Loucy (cell line): Measurements from ENCODE around the gene PTPRN2.

ENCODE experiments used
- H2AFZ ChIP-seq: fragments of 200-600 bp; sonication (generic); 2 replicates; pipeline ENCODE4 v1.6.0; 2016; ENCODE audit warnings: antibody characterized with exemption, mild to moderate bottlenecking, low read length, moderate library complexity
- H3F3A ChIP-seq: fragments of 200-600 bp; 2 replicates; pipeline ENCODE4 v1.6.0; 2016; ENCODE audit warnings: antibody characterized with exemption, low read depth, mild to moderate bottlenecking
- H3K27me3 ChIP-seq: fragments of 200-600 bp; sonication (generic); 2 replicates; pipeline ENCODE4 v1.6.1; 2014; ENCODE audit warnings: low read length, mild to moderate bottlenecking; ENCODE audit not compliant: insufficient read depth, poor library complexity, severe bottlenecking
- H3K36me3 ChIP-seq: fragments of 200-600 bp; sonication (generic); 2 replicates; pipeline ENCODE4 v1.6.1; 2016; ENCODE audit warnings: low read length; ENCODE audit not compliant: insufficient read depth
- H3K4me1 ChIP-seq: fragments of 200-600 bp; sonication (generic); 2 replicates; pipeline ENCODE4 v1.5.1; 2014; ENCODE audit warnings: low read length, mild to moderate bottlenecking; ENCODE audit not compliant: insufficient read depth, poor library complexity, severe bottlenecking
- H3K4me2 ChIP-seq: fragments of 200-600 bp; sonication (generic); 2 replicates; pipeline ENCODE4 v1.6.0; 2014; ENCODE audit warnings: antibody characterized with exemption, low read length, low read depth, mild to moderate bottlenecking; ENCODE audit not compliant: poor library complexity, severe bottlenecking
- H3K4me3 ChIP-seq: fragments of 200-600 bp; sonication (generic); 2 replicates; pipeline ENCODE4 v1.5.1; 2014; ENCODE audit warnings: low read length, mild to moderate bottlenecking, mixed read lengths; ENCODE audit not compliant: poor library complexity, severe bottlenecking
- H3K79me2 ChIP-seq: fragments of 200-600 bp; sonication (generic); 2 replicates; pipeline ENCODE4 v1.6.1; 2014; ENCODE audit warnings: low read length; ENCODE audit not compliant: insufficient read depth
- H3K9ac ChIP-seq: fragments of 200-600 bp; sonication (generic); 2 replicates; pipeline ENCODE4 v1.6.0; 2014; ENCODE audit warnings: mild to moderate bottlenecking, low read depth, low read length, moderate library complexity; ENCODE audit not compliant: poor library complexity, severe bottlenecking
- H3K9me2 ChIP-seq: fragments of 200-600 bp; sonication (generic); replicated peaks from 2 replicates; pipeline ENCODE4 v1.6.1; 2016; ENCODE audit warnings: low read depth, low read length, mixed read lengths
- H3K9me3 ChIP-seq: fragments of 200-600 bp; sonication (generic); 2 replicates; pipeline ENCODE4 v1.6.1; 2014; ENCODE audit warnings: mild to moderate bottlenecking, antibody characterized with exemption, low read length, low read depth; ENCODE audit not compliant: insufficient read depth
- H4K20me1 ChIP-seq: fragments of 200-600 bp; sonication (generic); 2 replicates; pipeline ENCODE4 v1.6.0; 2014; ENCODE audit warnings: antibody characterized with exemption, low read length, mild to moderate bottlenecking; ENCODE audit not compliant: insufficient read depth, poor library complexity, severe bottlenecking
- EZH2phosphoT487 ChIP-seq: fragments of 200-600 bp; IDR thresholded peaks from 2 replicates; pipeline ENCODE4 v1.6.1; 2018; ENCODE audit warnings: antibody characterized with exemption, mild to moderate bottlenecking, moderate library complexity, borderline replicate concordance
- TF ChIP-seq, protein P1 (sequence below): fragments of 200-600 bp; sonication (generic); conservative IDR thresholded peaks from 2 replicates; pipeline ENCODE4 v1.5.1; 2014; ENCODE audit warnings: mild to moderate bottlenecking, antibody characterized with exemption, low read length

The PTPRN2 gene

DNA sequence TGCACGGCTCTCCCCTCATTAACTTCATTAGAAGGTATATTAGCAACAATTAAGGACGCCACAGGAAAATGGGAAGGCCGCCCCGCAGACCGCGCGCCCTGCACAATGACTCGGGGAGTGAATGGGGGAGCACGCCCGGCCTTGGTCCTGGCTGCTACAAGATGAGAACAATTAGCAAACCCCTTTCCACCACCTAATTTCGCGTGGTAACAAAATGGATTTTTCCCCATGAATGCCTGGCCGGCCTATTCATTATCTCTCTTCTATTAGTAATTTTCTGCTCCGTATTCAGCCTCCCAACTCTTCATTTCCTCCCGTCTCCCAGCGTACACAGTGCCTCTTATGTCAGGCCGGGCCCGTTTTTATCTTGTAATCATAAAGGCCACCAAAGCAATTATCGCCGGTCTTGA lies 903.9 kb downstream of the PTPRN2 start:
- Histone ChIP-seq H3K4me3 (no peak overlapping the region), H3K9me3 (no peaks in the 10 kb centered on the region), H4K20me1 (no peaks in the 10 kb centered on the region), H3F3A (no peaks in the 10 kb centered on the region; the same call in 1 of the 2 replicates), H3K27me3 (no peaks in the 10 kb centered on the region), H3K4me1 (peaks cover 13% of the 10 kb centered on the region), H3K79me2 (peaks cover 42% of the 10 kb centered on the region), H3K9ac (no peak overlapping the region), H2AFZ (no peak overlapping the region), H3K36me3 (no peaks in the 10 kb centered on the region; the same call in 1 of the 2 replicates), H3K4me2 (no peak overlapping the region), H3K9me2 (no peaks in the 10 kb centered on the region)
- TF ChIP-seq EZH2phosphoT487: no peak
- TF ChIP-seq, protein P1, sequence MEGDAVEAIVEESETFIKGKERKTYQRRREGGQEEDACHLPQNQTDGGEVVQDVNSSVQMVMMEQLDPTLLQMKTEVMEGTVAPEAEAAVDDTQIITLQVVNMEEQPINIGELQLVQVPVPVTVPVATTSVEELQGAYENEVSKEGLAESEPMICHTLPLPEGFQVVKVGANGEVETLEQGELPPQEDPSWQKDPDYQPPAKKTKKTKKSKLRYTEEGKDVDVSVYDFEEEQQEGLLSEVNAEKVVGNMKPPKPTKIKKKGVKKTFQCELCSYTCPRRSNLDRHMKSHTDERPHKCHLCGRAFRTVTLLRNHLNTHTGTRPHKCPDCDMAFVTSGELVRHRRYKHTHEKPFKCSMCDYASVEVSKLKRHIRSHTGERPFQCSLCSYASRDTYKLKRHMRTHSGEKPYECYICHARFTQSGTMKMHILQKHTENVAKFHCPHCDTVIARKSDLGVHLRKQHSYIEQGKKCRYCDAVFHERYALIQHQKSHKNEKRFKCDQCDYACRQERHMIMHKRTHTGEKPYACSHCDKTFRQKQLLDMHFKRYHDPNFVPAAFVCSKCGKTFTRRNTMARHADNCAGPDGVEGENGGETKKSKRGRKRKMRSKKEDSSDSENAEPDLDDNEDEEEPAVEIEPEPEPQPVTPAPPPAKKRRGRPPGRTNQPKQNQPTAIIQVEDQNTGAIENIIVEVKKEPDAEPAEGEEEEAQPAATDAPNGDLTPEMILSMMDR: no peak

DNA sequence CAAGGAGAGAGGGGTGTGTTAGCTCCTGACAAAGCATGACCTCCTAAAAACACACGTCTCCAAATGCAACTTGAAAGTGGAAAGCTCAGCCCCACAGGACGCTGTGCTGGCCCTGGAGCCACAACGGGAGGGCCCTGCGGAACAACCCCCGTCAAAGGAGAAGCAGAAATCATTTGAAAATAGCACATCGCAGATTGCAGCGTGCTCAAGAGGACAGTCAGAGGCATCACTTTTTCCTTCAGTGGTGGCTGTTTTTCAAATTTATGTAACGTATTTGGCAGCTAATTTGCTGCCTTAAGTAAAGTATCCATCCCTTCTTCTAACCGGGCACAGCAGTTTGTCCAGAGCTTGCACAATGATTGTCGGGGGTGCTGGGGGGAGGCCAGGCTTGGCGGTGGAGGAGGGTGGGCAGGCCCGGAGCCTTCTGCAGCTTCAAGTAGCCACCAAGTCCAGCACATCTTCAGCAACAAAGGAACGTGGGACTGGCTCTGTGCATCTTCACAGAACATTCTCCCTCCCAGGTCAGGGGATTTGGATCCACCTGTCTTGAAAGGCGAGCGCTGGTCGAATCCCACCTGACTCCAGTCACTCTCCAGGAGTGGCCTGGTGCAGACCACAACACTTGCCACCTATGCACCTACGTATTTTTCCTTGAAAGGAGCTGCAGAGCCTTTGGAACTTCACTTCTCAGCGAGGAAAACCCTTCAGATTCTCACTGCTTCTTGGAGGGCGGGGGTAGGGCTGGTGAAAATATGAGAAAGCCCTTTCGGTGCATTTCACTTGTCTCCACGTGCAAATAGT lies 904.5 kb downstream of the PTPRN2 start:
- Histone ChIP-seq H3K9me2 (no peaks in the 10 kb centered on the region), H3K79me2 (peaks cover 43% of the 10 kb centered on the region), H2AFZ (no peak overlapping the region), H3K27me3 (no peaks in the 10 kb centered on the region), H3K4me2 (no peak overlapping the region), H3K36me3 (no peaks in the 10 kb centered on the region; the same call in 1 of the 2 replicates), H3K9ac (no peak overlapping the region), H3K4me1 (peaks cover 9% of the 10 kb centered on the region), H3K4me3 (no peak overlapping the region), H3F3A (no peaks in the 10 kb centered on the region; the same call in 1 of the 2 replicates), H3K9me3 (no peaks in the 10 kb centered on the region), H4K20me1 (no peaks in the 10 kb centered on the region)
- no peak for TF ChIP-seq EZH2phosphoT487
- TF ChIP-seq, protein P1: no peak

DNA sequence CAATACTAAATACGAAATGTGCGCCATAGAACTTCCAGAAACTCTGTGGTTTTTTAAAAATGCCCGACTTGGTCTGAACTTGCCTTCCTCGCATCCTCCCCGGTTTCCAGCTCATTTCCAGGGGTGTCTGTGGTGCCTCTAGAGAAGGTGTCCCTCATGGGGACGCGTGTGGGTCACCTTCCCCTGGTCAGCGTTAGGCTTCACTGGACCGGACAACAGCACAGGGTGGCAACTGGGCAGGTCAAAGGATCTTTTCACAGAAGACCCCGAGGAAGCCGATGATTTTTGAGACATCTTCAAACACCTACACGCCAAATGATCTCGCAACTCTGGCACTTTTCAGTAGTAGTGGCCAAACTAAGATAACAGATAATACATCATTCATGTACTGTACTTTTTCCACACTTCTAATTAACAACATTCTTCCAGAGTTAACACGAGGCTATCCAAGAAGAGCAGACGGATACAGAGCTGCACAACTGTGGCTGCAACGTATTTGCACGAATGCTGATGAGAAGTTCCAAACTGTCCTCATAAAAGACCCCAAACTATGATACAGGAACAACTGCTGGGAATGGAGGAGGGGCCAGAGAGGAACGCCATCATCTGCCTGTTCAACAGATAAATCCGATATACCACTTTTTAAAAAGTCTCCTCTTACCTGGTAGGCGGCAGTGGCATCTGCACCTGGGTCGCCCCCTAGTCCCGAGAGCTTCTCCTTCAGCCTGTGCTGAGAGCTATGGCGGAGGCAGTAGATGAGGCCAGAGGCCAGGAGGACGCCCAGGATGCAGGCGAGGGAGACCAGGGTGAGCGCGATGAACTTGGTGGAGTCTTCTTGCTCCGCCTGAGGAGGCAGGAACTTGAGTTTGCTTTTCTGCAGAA lies 905.3 kb downstream of the PTPRN2 start:
- H3K4me3 ChIP-seq: no peak overlapping the region
- H3K9me2 ChIP-seq: no peaks in the 10 kb centered on the region
- no peaks in the 10 kb centered on the region for H3F3A ChIP-seq
- H3K27me3 ChIP-seq: no peaks in the 10 kb centered on the region
- no peaks in the 10 kb centered on the region for H4K20me1 ChIP-seq
- H3K9me3 ChIP-seq: no peaks in the 10 kb centered on the region
- no peak overlapping the region for H3K4me2 ChIP-seq
- H3K79me2 ChIP-seq: peaks cover 45% of the 10 kb centered on the region
- H3K9ac ChIP-seq: no peak overlapping the region
- no peak overlapping the region for H2AFZ ChIP-seq
- H3K36me3 ChIP-seq: no peaks in the 10 kb centered on the region; the same call in 1 of the 2 replicates
- TF ChIP-seq EZH2phosphoT487: no peak
- TF ChIP-seq, protein P1: no peak
- H3K4me1 ChIP-seq: peaks cover 6% of the 10 kb centered on the region
